ENCODE data around the gene FBN2. TPM values are rescaled to one million over a fixed set of nuclear protein-coding genes. Genes with fewer than 3 reads are reported as not detected.

Gene FBN2
- total and polyA plus RNA-seq, 2 experiments from 2014 or later = 41.0 to 143 TPM

DNA sequence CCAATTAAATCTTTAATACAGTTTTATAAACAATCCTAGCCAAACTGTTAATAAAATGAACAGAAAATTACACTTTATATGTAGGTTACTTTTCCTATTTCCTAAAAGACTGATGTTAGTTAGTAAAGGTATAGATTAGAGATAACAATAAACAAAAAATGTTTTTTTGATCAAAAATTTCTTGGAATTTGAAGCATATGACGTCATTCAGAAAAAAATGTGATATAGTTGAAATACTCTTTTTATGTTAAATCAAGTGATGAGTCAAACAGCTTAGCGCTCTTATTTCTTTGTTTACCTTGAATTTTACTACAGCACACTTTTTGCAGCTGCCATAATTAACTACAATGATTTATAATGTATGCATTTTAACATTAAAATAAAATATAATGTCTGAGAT, 258.7 kb downstream of the FBN2 start:
- no peaks in the 10 kb centered on the region for H3K27me3 ChIP-seq
- H3K9me3 ChIP-seq (ENCODE audit: low read depth) = no peaks in the 10 kb centered on the region
- 47% methylated on average over 2 of the region's 2 CpGs for WGBS (ENCODE audit: low lambda C conversion rate, missing lambda C conversion rate)
- DNase-seq (ENCODE audit: low spot score) = no peak
- H3K4me1 ChIP-seq (ENCODE audit: insufficient read depth) = peaks cover 5% of the 10 kb centered on the region
- TF ChIP-seq EZH2 (IDR thresholded peaks at IDR 0.05; ENCODE audit: borderline replicate concordance) (no peak), CTCF (IDR thresholded peaks at IDR 0.05; ENCODE audit: poor library complexity) (no peak), EZH2phosphoT487 (IDR thresholded peaks at IDR 0.05; ENCODE audit: low read depth, severe bottlenecking, unreplicated experiment) (no peak)
- H4K20me1 ChIP-seq (ENCODE audit: insufficient read depth, poor library complexity, severe bottlenecking) = no peaks in the 10 kb centered on the region
- no peaks in the 10 kb centered on the region for H3K9me2 ChIP-seq (replicated peaks; ENCODE audit: insufficient read depth)
- H3K4me3 ChIP-seq = no peak overlapping the region
- H3K27ac ChIP-seq = no peak overlapping the region
- H3K4me2 ChIP-seq = no peak overlapping the region
- H2AFZ ChIP-seq = no peak overlapping the region
- H3K36me3 ChIP-seq (replicated peaks; ENCODE audit: insufficient read depth, low read depth) = no peaks in the 10 kb centered on the region
- H3K79me2 ChIP-seq = no peaks in the 10 kb centered on the region

- no peak overlapping the region for H3K4me2 ChIP-seq
- H4K20me1 ChIP-seq (ENCODE audit: insufficient read depth, poor library complexity, severe bottlenecking) = no peaks in the 10 kb centered on the region
- no peaks in the 10 kb centered on the region for H3K36me3 ChIP-seq (replicated peaks; ENCODE audit: insufficient read depth, low read depth)
- DNase-seq (ENCODE audit: low spot score) = peak; percentile 18
- 77% methylated on average over 6 of the region's 6 CpGs for WGBS (ENCODE audit: low lambda C conversion rate, missing lambda C conversion rate)
- H3K27ac ChIP-seq = no peak overlapping the region
- no peaks in the 10 kb centered on the region for H3K9me3 ChIP-seq (ENCODE audit: low read depth)
- TF ChIP-seq CTCF (IDR thresholded peaks at IDR 0.05; ENCODE audit: poor library complexity) (no peak), EZH2phosphoT487 (IDR thresholded peaks at IDR 0.05; ENCODE audit: low read depth, severe bottlenecking, unreplicated experiment) (no peak), EZH2 (IDR thresholded peaks at IDR 0.05; ENCODE audit: borderline replicate concordance) (no peak)
- no peak overlapping the region for H3K4me3 ChIP-seq
- no peak overlapping the region for H2AFZ ChIP-seq
- no peaks in the 10 kb centered on the region for H3K9me2 ChIP-seq (replicated peaks; ENCODE audit: insufficient read depth)
- no peaks in the 10 kb centered on the region for H3K27me3 ChIP-seq
- H3K79me2 ChIP-seq = no peaks in the 10 kb centered on the region
- peaks cover 5% of the 10 kb centered on the region for H3K4me1 ChIP-seq (ENCODE audit: insufficient read depth)
These were observed 261.4 kb downstream of the FBN2 start for GRCh38 chr5:128276537-128277216.

DNA sequence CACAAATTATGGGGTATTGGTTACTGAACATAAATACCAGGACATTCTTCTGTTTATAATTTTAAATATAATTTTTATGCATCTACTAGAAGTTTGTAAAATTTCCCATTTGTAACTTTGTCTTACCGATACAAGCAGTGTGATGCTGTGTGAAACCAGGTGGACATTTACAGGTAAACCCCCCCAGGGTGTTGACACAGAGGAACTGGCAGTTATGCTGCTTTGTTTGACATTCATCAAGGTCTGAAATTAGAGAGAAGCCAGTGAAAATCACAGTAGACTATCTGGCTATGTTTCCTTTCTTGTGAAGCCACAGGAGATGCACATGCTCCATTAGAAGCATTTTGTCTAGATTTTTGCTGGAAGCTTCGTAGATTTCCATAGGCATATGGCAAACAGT, 263.6 kb downstream of the FBN2 start:
- WGBS (ENCODE audit: low lambda C conversion rate, missing lambda C conversion rate) = 97% methylated on average over 2 of the region's 2 CpGs
- TF ChIP-seq EZH2phosphoT487 (IDR thresholded peaks at IDR 0.05; ENCODE audit: low read depth, severe bottlenecking, unreplicated experiment) (no peak), EZH2 (IDR thresholded peaks at IDR 0.05; ENCODE audit: borderline replicate concordance) (no peak), CTCF (IDR thresholded peaks at IDR 0.05; ENCODE audit: poor library complexity) (no peak)
- Histone ChIP-seq H4K20me1 (ENCODE audit: insufficient read depth, poor library complexity, severe bottlenecking) (no peaks in the 10 kb centered on the region), H3K27ac (no peak overlapping the region), H3K9me3 (ENCODE audit: low read depth) (no peaks in the 10 kb centered on the region), H2AFZ (no peak overlapping the region), H3K27me3 (no peaks in the 10 kb centered on the region), H3K9me2 (replicated peaks; ENCODE audit: insufficient read depth) (no peaks in the 10 kb centered on the region), H3K4me1 (ENCODE audit: insufficient read depth) (peaks cover 5% of the 10 kb centered on the region), H3K79me2 (no peaks in the 10 kb centered on the region), H3K4me2 (no peak overlapping the region), H3K4me3 (no peak overlapping the region), H3K36me3 (replicated peaks; ENCODE audit: insufficient read depth, low read depth) (no peaks in the 10 kb centered on the region)
- no peak for DNase-seq (ENCODE audit: low spot score)
